Tibial artery (tissue), 4 donors: ENCODE data around the gene GPBAR1.
"Not testable (repeated sequence)": the region's sequence is repeated elsewhere in the genome, so short reads cannot be mapped to it uniquely, and the experiment has no call there.

Source experiments
- DNase-seq, 2 donors: peaks; one replicate each; pipeline ENCODE4 v3.0.0-alpha.2; 2019
- H3K27ac ChIP-seq, 2 donors: fragments of 200-600 bp; sonication (generic) in 1 of 2; 1 replicate in 1 of 2; 2 replicates in 1 of 2; pipeline ENCODE4 v1.5.1; 2018 to 2019; ENCODE audit warnings: mild to moderate bottlenecking in 1 of 2
- H3K27me3 ChIP-seq, 2 donors: fragments of 200-600 bp; sonication (generic) in 1 of 2; one replicate each; pipeline versions ENCODE4 v1.5.1 to v1.6.0; 2016 to 2019
- H3K36me3 ChIP-seq, 3 donors: fragments of 200-600 bp; sonication (generic) in 2 of 3; one replicate each; pipeline ENCODE4 v1.5.1; 2016 to 2019; ENCODE audit warnings: mild to moderate bottlenecking in 2 of 3
- H3K4me1 ChIP-seq, 4 donors: fragments of 200-600 bp; sonication (generic) in 2 of 4; 1 replicate in 3 of 4; 2 replicates in 1 of 4; pipeline ENCODE4 v1.5.1; 2016 to 2019
- H3K4me3 ChIP-seq, 2 donors: fragments of 200-600 bp; sonication (generic) in 1 of 2; 1 replicate in 1 of 2; 2 replicates in 1 of 2; pipeline ENCODE4 v1.5.1; 2018 to 2019; ENCODE audit warnings: mild to moderate bottlenecking in 2 of 2
- H3K9me3 ChIP-seq, 3 donors: fragments of 200-600 bp; sonication (generic) in 1 of 3; one replicate each; pipeline ENCODE4 v1.5.1; 2016 to 2019
- CTCF ChIP-seq, 2 experiments: fragments of 200-600 bp in 1 of 2; fragments of 450-650 bp in 1 of 2; IDR thresholded peaks; one replicate each; pipeline ENCODE4 v1.5.1; 2017 to 2019; ENCODE audit warnings: antibody characterized with exemption in 2 of 2, mild to moderate bottlenecking in 1 of 2, moderate library complexity in 1 of 2
- intact Hi-C: fragments of 100-400 bp; cut with DNase I; formaldehyde crosslinking; loops from one replicate; pipeline ENCODE4 v1.15.0; 2023; ENCODE audit warnings: low total_unique reads

GPBAR1 gene

DNA sequence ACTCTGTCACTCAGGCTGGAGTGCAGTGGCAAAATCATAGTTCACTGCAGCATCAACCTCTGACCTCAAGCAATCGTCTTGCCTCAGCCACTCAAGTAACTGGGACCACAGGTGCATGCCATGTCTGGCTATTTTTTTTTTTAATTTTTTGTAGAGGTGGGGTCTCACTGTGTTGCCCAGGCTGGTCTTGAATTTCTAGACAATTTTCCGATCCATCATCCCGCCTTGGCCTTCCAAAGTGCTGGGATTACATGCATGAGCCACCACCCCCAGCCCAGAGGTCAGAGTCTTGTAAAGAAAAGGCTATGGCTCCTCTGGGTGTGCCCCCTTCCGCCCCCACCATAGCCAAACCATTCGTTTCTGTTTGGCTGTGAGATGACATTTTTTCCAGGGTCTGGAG, 44.6 kb downstream of the GPBAR1 start:
- no peak for DNase-seq
- Histone ChIP-seq H3K9me3 (no peaks in the 10 kb centered on the region), H3K27me3 (no peaks in the 10 kb centered on the region), H3K4me1 (peaks cover 0 to 3% (median 0%) of the 10 kb centered on the region in 4 donors), H3K27ac (no peak overlapping the region), H3K36me3 (no peaks in the 10 kb centered on the region), H3K4me3 (no peak overlapping the region)
- intact Hi-C loops = no loop called here
- TF ChIP-seq CTCF (IDR thresholded peaks at IDR 0.05) = no peak

GRCh38 chr2:218306184-218306920, 45.5 kb downstream of the GPBAR1 start:
- no peak overlapping the region for H3K27ac ChIP-seq
- no peak for TF ChIP-seq CTCF (IDR thresholded peaks at IDR 0.05)
- intact Hi-C loops = no loop called here

DNA sequence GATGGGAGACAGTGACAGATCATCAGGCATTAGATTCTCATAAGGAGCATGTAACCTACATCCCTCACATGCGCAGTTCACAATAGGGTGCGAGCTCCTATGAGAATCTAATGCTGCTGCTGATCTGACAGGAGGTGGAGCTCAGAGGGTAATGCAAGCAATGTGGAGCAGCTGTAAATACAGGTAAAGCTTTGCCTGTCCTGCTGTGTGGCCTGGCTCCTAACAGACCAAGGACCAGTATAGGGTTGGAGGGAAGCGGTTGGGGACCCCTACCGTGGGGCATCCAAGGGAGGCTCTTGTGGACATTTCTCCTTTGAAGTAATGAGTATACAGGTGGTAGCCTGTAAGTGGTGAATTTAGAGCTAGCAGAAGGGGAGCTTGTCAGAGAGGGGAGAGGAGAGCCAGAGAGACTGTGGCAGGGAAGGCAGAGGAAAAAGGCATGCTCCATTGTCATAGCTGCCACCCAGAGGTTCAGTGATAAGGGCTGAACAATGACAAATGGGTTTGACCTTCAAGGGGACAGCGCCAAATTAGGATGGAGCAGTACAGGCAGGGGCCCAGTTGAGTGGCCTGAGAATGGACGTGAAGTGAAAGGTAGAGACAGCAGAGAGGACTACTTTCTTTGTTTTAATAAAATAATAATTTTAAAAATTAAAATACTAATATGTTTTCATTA, 46.7 kb downstream of the GPBAR1 start:
- no peak for DNase-seq
- no peaks in the 10 kb centered on the region for H3K36me3 ChIP-seq
- H3K27ac ChIP-seq = no peak overlapping the region
- H3K27me3 ChIP-seq = no peaks in the 10 kb centered on the region
- TF ChIP-seq CTCF (IDR thresholded peaks at IDR 0.05) = no peak
- H3K4me3 ChIP-seq = no peak overlapping the region
- intact Hi-C loops = no loop called here
- no peaks in the 10 kb centered on the region for H3K4me1 ChIP-seq
- H3K9me3 ChIP-seq = no peaks in the 10 kb centered on the region

More at GRCh38 chr2:218306184-218306920, 45.5 kb downstream of the GPBAR1 start:
- Histone ChIP-seq H3K4me1 (no peaks in the 10 kb centered on the region), H3K27me3 (no peaks in the 10 kb centered on the region), H3K4me3 (no peak overlapping the region), H3K36me3 (no peaks in the 10 kb centered on the region), H3K9me3 (no peaks in the 10 kb centered on the region)
- no peak for DNase-seq

DNA sequence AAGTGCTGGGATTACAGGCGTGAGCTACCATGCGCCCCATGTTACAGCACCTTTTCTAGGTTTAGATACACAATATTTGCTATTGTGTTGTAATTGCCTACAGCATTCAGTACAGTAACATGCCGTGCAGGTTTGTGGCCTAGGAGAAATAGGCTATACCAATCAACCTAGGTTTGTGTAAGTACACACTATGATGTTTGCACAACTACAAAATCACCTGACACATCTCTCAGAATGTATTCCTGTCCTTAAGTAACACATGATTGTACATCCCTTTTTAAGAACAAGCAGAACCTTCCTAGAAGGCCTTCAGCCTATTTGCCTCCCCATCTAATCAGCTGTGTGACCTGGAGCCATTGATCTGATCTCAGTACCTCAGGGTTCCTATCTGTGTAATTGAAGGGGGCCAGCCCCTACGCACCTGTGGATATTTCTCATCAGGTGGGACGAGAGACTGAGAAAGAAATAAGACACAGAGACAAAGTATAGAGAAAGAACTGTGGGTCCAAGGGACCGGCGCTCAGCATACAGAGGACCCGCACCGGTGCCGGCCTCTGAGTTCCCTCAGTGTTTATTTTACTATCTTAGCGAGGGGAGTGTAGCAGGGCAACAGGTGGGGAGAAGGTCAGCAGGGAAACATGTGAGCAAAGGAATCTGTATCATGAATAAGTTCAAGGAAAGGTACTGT, 50.2 kb downstream of the GPBAR1 start:
- H3K36me3 ChIP-seq = no peaks in the 10 kb centered on the region
- TF ChIP-seq CTCF (IDR thresholded peaks at IDR 0.05) = no peak
- no peak for DNase-seq
- H3K27me3 ChIP-seq = no peaks in the 10 kb centered on the region
- H3K4me3 ChIP-seq = no peak overlapping the region
- no peaks in the 10 kb centered on the region for H3K9me3 ChIP-seq
- intact Hi-C loops = no loop called here
- H3K4me1 ChIP-seq = no peaks in the 10 kb centered on the region
- H3K27ac ChIP-seq = no peak overlapping the region

- H3K4me3 ChIP-seq, intact Hi-C loops, H3K27ac ChIP-seq, H3K27me3 ChIP-seq, DNase-seq, H3K36me3 ChIP-seq, H3K4me1 ChIP-seq, H3K9me3 ChIP-seq: not testable (repeated sequence)
Observed at GRCh38 chr2:218311541-218312266, 50.9 kb downstream of the GPBAR1 start.
